VCaP (cell line): ENCODE measurements around the gene SLC45A3.

Source experiments
- H3K27ac ChIP-seq: fragments of 450-650 bp; 2 replicates; pipeline ENCODE4 v1.5.1; 2017
- TF ChIP-seq, protein P1 (sequence below): fragments of 450-650 bp; conservative IDR thresholded peaks from 2 replicates; pipeline ENCODE4 v1.5.1; 2017; ENCODE audit warnings: mild to moderate bottlenecking, moderate library complexity

SLC45A3 gene

DNA sequence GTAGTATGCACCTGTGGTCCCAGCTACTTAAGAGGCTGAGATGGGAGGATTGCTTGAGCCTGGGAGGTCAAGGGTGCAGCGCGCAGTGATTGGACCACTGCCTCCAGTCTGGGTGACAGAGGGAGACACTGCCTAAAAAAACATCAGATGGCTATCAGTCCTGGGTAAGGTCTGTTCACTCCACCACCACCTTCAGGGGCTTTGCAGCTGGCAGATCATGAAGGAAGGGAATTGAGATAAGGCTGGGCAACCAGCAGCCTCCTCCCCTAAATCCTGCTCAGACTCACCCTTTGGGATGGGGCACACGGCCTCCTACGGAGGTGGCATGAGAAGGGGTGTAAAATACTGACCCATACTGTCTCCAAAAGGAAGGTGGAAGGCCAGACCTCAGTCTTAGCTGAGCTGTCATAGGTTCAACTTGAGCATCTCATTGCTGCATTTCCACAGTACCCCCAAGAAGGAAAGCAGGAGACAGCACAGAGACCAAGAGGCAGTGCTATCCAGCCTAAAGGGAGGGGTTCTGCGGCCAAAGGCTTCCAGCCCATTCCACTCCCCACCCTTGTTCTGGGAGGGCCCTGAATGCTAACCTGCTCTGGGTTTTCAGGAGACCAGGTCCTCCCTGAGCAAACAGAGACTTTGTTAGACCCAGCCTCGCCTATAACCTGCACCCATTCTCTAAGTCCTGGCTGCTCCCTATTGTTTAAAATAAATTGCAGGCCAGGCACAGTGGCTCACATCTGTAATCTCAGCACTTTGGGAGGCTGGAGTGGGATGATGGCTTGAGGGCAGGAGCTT is 13.7 kb downstream of the SLC45A3 start:
- TF ChIP-seq, protein P1, sequence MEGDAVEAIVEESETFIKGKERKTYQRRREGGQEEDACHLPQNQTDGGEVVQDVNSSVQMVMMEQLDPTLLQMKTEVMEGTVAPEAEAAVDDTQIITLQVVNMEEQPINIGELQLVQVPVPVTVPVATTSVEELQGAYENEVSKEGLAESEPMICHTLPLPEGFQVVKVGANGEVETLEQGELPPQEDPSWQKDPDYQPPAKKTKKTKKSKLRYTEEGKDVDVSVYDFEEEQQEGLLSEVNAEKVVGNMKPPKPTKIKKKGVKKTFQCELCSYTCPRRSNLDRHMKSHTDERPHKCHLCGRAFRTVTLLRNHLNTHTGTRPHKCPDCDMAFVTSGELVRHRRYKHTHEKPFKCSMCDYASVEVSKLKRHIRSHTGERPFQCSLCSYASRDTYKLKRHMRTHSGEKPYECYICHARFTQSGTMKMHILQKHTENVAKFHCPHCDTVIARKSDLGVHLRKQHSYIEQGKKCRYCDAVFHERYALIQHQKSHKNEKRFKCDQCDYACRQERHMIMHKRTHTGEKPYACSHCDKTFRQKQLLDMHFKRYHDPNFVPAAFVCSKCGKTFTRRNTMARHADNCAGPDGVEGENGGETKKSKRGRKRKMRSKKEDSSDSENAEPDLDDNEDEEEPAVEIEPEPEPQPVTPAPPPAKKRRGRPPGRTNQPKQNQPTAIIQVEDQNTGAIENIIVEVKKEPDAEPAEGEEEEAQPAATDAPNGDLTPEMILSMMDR = no peak
- peak overlapping the region; percentile 88 for H3K27ac ChIP-seq

DNA sequence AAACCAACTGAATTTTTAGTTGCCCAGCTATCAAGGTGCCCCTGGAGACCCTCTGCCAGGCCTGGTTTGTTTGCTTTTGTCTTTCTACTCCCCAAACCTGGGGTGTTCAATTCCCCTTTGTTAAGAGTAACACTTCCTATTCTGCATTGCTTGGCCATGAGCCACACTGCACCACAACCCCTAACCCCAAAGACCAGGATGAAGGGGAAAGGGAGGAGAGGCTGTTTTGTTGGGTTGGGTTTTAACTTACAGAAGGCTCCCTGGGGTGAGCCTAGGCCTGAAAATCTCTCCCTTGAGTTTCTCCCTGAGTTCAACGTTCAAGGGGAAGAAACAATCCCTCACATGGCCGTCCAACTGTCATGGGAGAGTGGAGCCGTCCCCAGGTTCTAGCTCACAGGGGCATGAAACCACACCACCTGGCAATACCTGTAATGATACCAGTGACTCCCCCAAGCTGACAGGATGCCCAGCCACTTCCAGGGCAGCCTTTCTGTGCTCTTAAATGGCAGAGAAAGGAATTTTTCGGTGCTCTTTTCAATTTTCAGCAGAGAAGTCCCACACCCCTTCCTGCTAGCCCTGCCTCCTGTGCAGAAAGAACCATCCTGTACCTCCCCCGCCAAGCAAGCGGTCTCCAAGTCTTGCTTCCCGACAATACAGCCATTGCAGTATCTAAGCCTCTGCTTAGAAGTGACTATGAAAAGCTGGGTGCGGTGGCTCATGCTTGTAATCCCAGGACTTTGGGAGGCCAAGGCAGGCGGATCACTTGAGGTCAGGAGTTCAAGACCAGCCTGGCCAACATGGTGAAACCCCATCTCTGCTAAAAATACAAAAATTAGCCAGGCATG is 14.9 kb downstream of the SLC45A3 start:
- TF ChIP-seq, protein P1 = no peak
- H3K27ac ChIP-seq = peak overlapping the region; percentile 88

DNA sequence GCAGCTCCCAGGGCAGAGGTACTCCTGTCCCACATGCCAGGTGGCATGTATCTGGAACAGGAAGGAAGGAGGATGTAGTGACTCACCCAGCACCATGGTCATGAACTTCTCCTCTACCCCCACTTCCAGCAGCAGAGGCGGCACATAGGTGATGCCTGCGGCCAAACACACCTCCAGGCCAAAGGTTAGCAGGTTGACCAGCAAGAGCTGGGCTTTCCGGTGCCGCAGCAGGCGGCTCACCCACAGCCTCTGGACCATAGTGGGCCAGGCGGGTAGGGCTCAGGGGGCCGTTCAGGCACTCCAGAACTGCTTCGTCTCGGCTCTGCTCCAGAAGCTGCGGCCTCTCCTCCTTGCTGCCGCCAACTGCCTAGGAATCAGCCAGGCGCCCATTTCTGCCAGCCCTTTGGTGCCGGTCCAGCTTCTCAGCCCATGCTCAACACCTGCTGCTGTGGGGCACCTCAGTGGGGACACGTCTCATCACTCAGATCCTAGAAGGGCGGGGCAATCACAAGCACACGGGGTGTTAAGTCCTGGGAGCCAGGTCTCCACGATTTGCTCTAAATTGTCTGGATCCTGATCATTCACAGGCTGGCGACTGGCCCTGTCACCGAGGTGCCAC is 15.8 kb downstream of the SLC45A3 start:
- TF ChIP-seq, protein P1 = no peak
- H3K27ac ChIP-seq = peak overlapping the region; percentile 88

DNA sequence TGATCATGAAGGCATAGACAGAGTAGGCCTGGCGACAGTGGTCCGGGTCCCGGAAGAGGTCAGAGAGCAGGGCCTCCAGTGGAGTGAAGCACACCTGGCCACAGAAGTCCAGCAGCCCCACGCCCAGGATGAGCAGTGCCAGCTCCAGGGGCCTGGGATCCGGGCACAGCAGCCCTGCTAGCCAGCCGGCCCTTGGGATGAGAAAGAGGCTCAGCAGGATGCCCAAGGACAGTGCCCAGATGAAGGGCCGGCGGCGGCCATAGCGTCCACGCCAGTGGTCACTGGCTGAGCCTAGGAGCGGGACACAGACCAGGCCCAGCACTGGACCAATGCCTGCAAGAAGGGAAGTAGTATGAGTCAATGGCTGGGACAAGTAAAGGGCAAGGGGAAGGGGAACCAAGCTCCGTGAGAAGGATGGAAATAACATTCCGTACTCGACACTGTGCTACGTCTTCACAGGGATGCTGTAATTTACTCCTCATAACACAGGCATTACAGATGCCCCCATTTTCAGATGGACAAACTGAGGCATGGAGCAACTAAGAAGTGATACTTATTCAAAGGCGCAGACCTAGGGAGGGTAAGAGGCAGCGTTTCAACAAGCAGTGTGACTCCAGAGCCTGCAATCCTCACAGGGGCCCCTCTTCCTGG is 16.9 kb downstream of the SLC45A3 start:
- H3K27ac ChIP-seq = peak overlapping the region; percentile 88
- TF ChIP-seq, protein P1 = no peak

DNA sequence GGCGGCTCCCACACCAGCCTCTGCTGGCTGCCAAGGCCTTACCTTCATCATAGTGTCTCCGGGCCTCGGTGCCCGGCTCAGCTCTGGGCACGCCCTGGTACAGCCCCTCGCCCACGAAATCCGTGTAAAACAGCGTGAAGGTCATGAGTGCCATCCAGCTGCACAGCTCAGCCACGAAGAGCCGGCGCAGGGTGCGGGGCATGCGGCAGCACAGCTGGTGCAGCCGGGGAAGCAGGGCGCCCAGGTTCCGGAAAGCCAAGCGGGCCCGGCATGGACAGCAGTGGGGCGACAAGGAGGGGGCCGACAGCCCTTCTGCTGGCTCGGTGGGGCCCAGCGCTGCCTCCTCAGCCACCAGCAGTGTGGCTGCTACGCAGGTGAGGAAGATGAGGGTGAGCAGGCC is 17.5 kb downstream of the SLC45A3 start:
- TF ChIP-seq, protein P1 = no peak
- peak overlapping the region; percentile 88 for H3K27ac ChIP-seq

DNA sequence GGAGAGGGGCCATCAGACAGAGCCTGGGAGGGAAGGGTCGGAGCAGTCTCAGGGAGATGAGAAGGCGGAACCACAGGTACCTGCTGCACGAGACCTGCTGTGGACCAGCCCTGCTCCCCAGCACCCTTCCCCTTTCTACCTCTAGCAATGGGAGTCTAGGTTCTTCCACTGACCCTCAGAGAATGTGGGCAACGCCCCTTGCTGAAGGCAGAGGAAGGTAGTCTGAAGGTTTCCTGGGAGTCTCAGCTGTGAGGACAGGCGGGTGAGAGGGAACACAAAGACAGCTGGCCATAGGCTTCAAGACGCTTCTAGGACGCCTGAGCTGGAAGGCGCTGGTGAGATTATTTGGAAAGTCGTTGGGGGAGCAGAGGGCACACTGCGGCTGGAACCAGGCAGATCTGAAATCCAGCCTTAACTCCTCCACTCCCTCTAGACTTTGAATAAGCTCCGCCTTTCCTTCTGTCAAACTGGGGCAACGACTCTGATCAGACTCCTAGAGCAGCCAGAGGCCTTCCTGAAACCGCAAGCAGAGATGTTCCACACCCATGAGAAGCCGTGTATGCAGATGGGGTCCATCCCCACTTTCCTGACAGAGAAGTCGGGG is 18.1 kb downstream of the SLC45A3 start:
- peak overlapping the region; percentile 88 for H3K27ac ChIP-seq
- TF ChIP-seq, protein P1 = no peak
